Duodenal mucosa (tissue), 2 donors: ENCODE measurements around the gene LBH.

ENCODE experiments used
- H3K27ac ChIP-seq: one replicate; pipeline ENCODE4 v1.7.0; 2013; ENCODE audit warnings: low read depth, low read length
- H3K27me3 ChIP-seq, 2 donors: one replicate each; pipeline ENCODE4 v1.7.0; 2013; ENCODE audit warnings: low read length in 2 of 2, control low read depth in 1 of 2; ENCODE audit not compliant: insufficient read depth in 2 of 2, control insufficient read depth in 1 of 2
- H3K36me3 ChIP-seq, 2 donors: one replicate each; pipeline ENCODE4 v1.7.0; 2013; ENCODE audit warnings: low read length in 2 of 2, control low read depth in 1 of 2; ENCODE audit not compliant: insufficient read depth in 2 of 2, control insufficient read depth in 1 of 2
- H3K4me1 ChIP-seq, 2 donors: one replicate each; pipeline ENCODE4 v1.7.0; 2013; ENCODE audit warnings: low read length in 2 of 2, control low read depth in 1 of 2; ENCODE audit not compliant: insufficient read depth in 2 of 2, control insufficient read depth in 1 of 2
- H3K4me3 ChIP-seq, 2 donors: one replicate each; pipeline ENCODE4 v1.7.0; 2013; ENCODE audit warnings: low read length in 2 of 2, low read depth in 1 of 2
- H3K9ac ChIP-seq, 2 donors: one replicate each; pipeline ENCODE4 v1.7.0; 2013; ENCODE audit warnings: low read length in 2 of 2, low read depth in 1 of 2
- H3K9me3 ChIP-seq, 2 donors: one replicate each; pipeline ENCODE4 v1.7.0; 2013; ENCODE audit warnings: low read length in 2 of 2, control low read depth in 1 of 2; ENCODE audit not compliant: control insufficient read depth in 1 of 2

LBH gene

DNA sequence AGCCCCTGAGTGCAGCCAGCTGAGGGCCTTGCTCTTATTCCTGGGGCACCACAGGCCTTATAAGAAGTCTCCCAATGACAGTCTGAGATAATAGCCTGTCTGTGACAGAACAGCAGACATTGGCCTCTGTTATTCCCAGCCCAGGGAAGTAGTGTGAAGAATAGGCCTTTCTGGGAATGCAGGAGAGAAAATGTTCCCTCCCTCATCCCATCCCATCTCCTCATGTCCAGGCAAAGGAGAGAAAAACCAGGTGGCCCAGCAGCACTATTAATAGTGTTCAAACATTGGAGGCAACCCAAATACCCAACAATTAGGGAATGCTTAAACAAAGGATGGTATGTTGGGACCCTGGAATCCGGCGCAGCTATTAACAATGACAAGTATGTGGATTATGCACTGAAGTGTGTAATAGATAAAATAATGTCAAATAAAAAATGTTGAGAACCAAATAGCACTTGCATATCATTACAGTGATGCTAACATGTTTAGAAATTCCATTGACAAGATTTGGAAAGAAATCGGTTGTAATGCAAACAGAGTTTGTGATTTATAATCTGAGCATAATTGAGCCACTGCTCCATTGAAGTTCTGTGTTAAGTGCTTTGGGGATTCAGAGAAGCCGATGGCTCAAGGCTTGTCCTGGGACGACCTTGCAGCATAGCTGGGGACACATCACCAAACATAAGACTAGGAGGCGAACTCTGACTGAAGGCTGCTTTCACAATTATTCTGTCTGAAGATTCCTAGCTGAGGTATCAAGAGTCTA, 69.3 kb downstream of the LBH start:
- no peaks in the 10 kb centered on the region for H3K27me3 ChIP-seq
- H3K9me3 ChIP-seq: no peaks in the 10 kb centered on the region
- no peak overlapping the region for H3K4me3 ChIP-seq
- H3K4me1 ChIP-seq: no peaks in the 10 kb centered on the region
- H3K27ac ChIP-seq: no peak overlapping the region
- H3K36me3 ChIP-seq: no peaks in the 10 kb centered on the region
- no peak overlapping the region for H3K9ac ChIP-seq

DNA sequence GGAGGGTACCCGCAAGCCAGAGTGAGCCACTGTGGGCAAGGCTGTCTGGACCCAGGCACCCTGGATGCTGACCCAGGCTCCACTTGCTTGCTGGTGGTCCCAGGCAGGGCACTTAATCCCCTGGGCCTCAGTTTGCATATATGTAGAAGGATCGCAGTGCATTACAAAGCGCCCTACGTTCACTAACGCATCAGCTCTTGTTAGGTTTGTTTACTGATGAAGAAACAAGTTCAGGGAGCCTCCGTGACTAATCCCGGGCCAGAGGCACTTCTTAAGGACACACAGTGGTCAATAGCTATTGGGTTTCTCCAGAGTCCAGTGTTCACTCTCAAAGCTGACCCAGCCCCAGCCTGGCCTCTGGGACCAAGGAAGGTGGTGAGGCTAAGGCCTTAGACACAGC, 70.2 kb downstream of the LBH start:
- no peaks in the 10 kb centered on the region for H3K9me3 ChIP-seq
- H3K4me3 ChIP-seq: no peak overlapping the region
- H3K27me3 ChIP-seq: no peaks in the 10 kb centered on the region
- no peaks in the 10 kb centered on the region for H3K4me1 ChIP-seq
- H3K9ac ChIP-seq: no peak overlapping the region
- H3K36me3 ChIP-seq: no peaks in the 10 kb centered on the region
- H3K27ac ChIP-seq: peak overlapping the region; percentile 28

DNA sequence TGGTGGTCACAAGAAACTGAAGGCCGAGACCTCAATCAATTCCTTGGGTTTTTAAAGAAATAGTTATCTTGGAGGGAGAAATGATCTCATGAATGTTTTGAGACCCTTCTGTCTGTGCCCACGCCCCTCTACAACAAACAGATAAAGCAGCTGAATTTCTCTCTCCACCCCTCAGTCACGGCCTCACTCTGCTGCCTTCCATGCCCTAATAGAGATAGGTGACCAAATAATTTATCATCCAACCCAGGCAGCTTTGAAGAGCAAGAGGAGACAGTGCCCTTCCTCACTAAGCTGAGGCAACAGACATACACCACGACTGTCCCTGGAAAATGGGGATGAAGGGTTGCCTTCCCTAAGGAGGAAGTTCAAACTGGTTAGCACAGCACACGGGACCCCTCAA, 71.2 kb downstream of the LBH start:
- Histone ChIP-seq H3K9ac (no peak overlapping the region), H3K9me3 (no peaks in the 10 kb centered on the region), H3K36me3 (no peaks in the 10 kb centered on the region), H3K4me1 (no peaks in the 10 kb centered on the region), H3K27me3 (no peaks in the 10 kb centered on the region), H3K4me3 (no peak overlapping the region), H3K27ac (no peak overlapping the region)

DNA sequence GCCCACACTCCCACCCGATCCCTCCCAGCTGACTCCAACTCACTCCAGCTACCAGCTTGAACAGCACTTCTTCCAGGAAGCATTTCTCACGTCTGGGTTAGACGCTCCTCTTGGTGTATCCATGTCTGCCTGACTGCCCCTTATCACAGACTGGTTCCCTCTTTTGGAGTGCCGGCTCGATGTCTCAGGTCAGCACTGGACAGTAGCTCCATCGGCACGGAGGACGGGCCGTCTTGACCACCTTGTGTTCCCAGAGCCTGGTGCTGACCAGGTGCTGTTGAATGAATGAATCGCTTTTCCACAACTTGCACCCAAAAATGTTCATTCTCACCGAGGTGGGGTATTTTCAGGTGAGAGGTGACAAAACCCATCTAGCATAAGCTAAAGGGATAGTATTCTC, 71.8 kb downstream of the LBH start:
- no peaks in the 10 kb centered on the region for H3K36me3 ChIP-seq
- H3K4me1 ChIP-seq: no peaks in the 10 kb centered on the region
- no peak overlapping the region for H3K4me3 ChIP-seq
- H3K27me3 ChIP-seq: no peaks in the 10 kb centered on the region
- no peak overlapping the region for H3K27ac ChIP-seq
- no peaks in the 10 kb centered on the region for H3K9me3 ChIP-seq
- H3K9ac ChIP-seq: no peak overlapping the region

DNA sequence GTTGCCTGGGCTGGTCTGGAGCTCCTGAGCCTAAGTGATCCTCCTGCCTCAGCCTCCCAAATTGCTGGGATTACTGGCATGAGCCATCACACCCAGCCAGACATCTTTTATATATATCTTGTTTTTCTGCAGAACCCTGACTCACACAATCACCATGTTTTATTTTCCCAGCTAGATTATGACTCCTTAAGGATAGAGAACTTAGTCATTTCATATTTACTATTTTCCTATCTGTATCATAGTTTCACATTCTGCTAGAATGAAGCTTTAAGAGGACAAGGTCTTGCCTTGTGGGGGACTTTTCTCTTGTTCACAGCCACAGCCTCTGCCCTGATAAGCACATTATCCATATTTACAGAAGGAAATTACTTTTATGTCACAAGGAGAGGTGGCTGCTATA, 73.9 kb downstream of the LBH start:
- Histone ChIP-seq H3K9me3 (no peaks in the 10 kb centered on the region), H3K4me1 (no peaks in the 10 kb centered on the region), H3K9ac (no peak overlapping the region), H3K27me3 (no peaks in the 10 kb centered on the region), H3K36me3 (no peaks in the 10 kb centered on the region), H3K4me3 (no peak overlapping the region), H3K27ac (no peak overlapping the region)

DNA sequence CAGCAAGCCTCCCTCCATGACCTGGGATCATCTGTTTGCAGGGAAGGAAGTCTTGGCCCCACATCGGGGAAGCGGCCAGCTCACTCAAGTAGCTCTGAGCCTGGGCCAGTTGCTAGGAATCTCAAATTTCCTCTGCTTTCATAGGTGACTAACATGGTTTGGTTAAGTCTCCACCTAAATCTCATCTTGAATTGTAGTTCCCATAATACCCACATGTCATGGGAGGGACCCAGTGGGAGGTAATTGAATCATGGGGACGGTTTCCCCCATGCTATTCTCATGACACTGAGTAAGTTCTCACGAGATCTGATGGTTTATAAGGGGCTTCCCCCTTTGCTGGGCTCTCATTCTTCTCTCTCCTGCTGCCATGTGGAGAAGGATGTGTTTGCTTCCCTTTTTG, 75.2 kb downstream of the LBH start:
- Histone ChIP-seq H3K9me3 (no peaks in the 10 kb centered on the region), H3K4me1 (no peaks in the 10 kb centered on the region), H3K36me3 (no peaks in the 10 kb centered on the region), H3K9ac (no peak overlapping the region), H3K27ac (no peak overlapping the region), H3K4me3 (no peak overlapping the region), H3K27me3 (no peaks in the 10 kb centered on the region)

DNA sequence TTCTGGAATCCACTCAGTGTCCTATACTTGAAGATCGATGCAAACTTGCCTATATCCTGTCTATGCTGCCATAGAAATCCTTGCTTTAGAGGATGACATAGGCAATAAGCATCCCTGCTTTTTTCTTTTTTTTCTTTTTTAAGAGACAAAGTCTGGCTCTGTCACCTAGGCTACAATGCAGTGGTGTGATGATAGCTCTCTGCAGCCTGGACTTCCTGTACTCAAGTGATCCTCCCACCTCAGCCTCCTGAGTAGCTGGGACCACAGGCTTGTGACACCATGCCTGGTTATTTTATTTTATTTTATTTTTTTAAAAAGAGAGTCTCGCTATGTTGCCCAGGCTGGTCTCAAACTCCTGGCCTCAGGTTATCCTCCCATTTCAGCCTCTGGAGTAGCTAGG, 76.9 kb downstream of the LBH start:
- Histone ChIP-seq H3K4me3 (no peak overlapping the region), H3K27me3 (no peaks in the 10 kb centered on the region), H3K4me1 (no peaks in the 10 kb centered on the region), H3K27ac (no peak overlapping the region), H3K9ac (no peak overlapping the region), H3K36me3 (no peaks in the 10 kb centered on the region), H3K9me3 (no peaks in the 10 kb centered on the region)
